ENCODE data around the gene PRKCZ.

DNA sequence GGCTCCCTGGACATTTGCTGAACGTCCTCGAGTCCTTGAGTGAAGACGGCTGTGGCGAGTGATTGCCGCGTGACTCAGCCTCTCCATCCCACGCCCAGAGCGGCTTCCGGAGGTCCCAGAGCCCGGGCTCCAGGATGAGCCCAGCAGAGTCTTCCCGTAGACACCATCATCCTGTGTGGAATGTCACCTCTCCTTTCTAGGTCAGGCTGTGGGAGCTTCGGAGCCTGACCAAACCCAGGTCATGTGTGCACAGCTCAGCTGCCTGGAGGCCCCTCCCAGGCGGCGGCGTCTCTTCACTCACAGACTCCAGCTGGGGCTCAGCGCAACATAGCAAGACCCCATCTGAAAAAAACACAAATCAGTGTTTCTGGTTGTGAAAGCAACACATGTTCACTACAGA is 38.2 kb downstream of the PRKCZ start:
- TF ChIP-seq, protein P1, sequence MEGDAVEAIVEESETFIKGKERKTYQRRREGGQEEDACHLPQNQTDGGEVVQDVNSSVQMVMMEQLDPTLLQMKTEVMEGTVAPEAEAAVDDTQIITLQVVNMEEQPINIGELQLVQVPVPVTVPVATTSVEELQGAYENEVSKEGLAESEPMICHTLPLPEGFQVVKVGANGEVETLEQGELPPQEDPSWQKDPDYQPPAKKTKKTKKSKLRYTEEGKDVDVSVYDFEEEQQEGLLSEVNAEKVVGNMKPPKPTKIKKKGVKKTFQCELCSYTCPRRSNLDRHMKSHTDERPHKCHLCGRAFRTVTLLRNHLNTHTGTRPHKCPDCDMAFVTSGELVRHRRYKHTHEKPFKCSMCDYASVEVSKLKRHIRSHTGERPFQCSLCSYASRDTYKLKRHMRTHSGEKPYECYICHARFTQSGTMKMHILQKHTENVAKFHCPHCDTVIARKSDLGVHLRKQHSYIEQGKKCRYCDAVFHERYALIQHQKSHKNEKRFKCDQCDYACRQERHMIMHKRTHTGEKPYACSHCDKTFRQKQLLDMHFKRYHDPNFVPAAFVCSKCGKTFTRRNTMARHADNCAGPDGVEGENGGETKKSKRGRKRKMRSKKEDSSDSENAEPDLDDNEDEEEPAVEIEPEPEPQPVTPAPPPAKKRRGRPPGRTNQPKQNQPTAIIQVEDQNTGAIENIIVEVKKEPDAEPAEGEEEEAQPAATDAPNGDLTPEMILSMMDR (IDR thresholded peaks at IDR 0.05), result no peak
- no peak for TF ChIP-seq POLR2A (IDR thresholded peaks at IDR 0.05)

All from heart left ventricle (tissue), 13 donors.